ENCODE data around the gene NHP2.

Gene NHP2

GRCh38 chr5:178145965-178146820 lies 7.5 kb downstream of the NHP2 start:
- Histone ChIP-seq H3K36me3 (peaks cover 30% of the 10 kb centered on the region), H3K27me3 (ENCODE audit: insufficient read depth, low read depth, severe bottlenecking) (no peaks in the 10 kb centered on the region), H3K9me3 (ENCODE audit: severe bottlenecking) (no peaks in the 10 kb centered on the region), H3K27ac (no peak overlapping the region), H3K4me3 (ENCODE audit: low read depth, low read length) (no peak overlapping the region)
- peak; percentile 82 for TF ChIP-seq CTCF (IDR thresholded peaks at IDR 0.05; ENCODE audit: low read depth, low read length)
- peak; percentile 67 for DNase-seq

GRCh38 chr5:178143901-178144300 lies 9.8 kb downstream of the NHP2 start:
- Histone ChIP-seq H3K36me3 (peaks cover 21% of the 10 kb centered on the region; the same call in 1 of the 2 replicates), H3K27me3 (ENCODE audit: insufficient read depth, low read depth, severe bottlenecking) (no peaks in the 10 kb centered on the region), H3K27ac (no peak overlapping the region), H3K9me3 (ENCODE audit: severe bottlenecking) (no peaks in the 10 kb centered on the region), H3K4me3 (ENCODE audit: low read depth, low read length) (no peak overlapping the region)
- no peak for DNase-seq
- no peak for TF ChIP-seq CTCF (IDR thresholded peaks at IDR 0.05; ENCODE audit: low read depth, low read length)

GRCh38 chr5:178143246-178143645 lies 10.4 kb downstream of the NHP2 start:
- H3K36me3 ChIP-seq = peaks cover 17% of the 10 kb centered on the region; the same call in 1 of the 2 replicates
- H3K27ac ChIP-seq = no peak overlapping the region
- no peaks in the 10 kb centered on the region for H3K9me3 ChIP-seq (ENCODE audit: severe bottlenecking)
- no peaks in the 10 kb centered on the region for H3K27me3 ChIP-seq (ENCODE audit: insufficient read depth, low read depth, severe bottlenecking)
- TF ChIP-seq CTCF (IDR thresholded peaks at IDR 0.05; ENCODE audit: low read depth, low read length) = no peak
- H3K4me3 ChIP-seq (ENCODE audit: low read depth, low read length) = no peak overlapping the region
- no peak for DNase-seq

- peaks cover 16% of the 10 kb centered on the region; the same call in 1 of the 2 replicates for H3K36me3 ChIP-seq
- no peaks in the 10 kb centered on the region for H3K9me3 ChIP-seq (ENCODE audit: severe bottlenecking)
- H3K27me3 ChIP-seq (ENCODE audit: insufficient read depth, low read depth, severe bottlenecking) = no peaks in the 10 kb centered on the region
- no peak for TF ChIP-seq CTCF (IDR thresholded peaks at IDR 0.05; ENCODE audit: low read depth, low read length)
- no peak overlapping the region for H3K4me3 ChIP-seq (ENCODE audit: low read depth, low read length)
- no peak overlapping the region for H3K27ac ChIP-seq
- no peak for DNase-seq
These were observed 11.0 kb downstream of the NHP2 start for GRCh38 chr5:178142642-178143041.

- DNase-seq = no peak
- no peaks in the 10 kb centered on the region for H3K27me3 ChIP-seq (ENCODE audit: insufficient read depth, low read depth, severe bottlenecking)
- no peak overlapping the region for H3K27ac ChIP-seq
- H3K9me3 ChIP-seq (ENCODE audit: severe bottlenecking) = no peaks in the 10 kb centered on the region
- no peak for TF ChIP-seq CTCF (IDR thresholded peaks at IDR 0.05; ENCODE audit: low read depth, low read length)
- no peak overlapping the region for H3K4me3 ChIP-seq (ENCODE audit: low read depth, low read length)
- H3K36me3 ChIP-seq = peaks cover 5% of the 10 kb centered on the region; the same call in 1 of the 2 replicates
These were observed 12.1 kb downstream of the NHP2 start for GRCh38 chr5:178141550-178141949.

All from WERI-Rb-1 (cell line).